Stimulated activated naive CD8-positive, alpha-beta T cell treated with anti-CD3 and anti-CD28 coated beads, Interleukin-15, amount 100 ng/mL, for 72 hours (primary cell): Measurements from ENCODE around the gene RNF126.
A peak's percentile ranks its signal among the peaks of the same experiment; 100 is the strongest.
"Not testable (repeated sequence)": the region's sequence is repeated elsewhere in the genome, so short reads cannot be mapped to it uniquely, and the experiment has no call there.

Source experiments
- ATAC-seq: fragments of 150-1000 bp; cut with Tn5 transposase; 2 replicates; pipeline ENCODE4 v1.10.0; 2021; ENCODE audit warnings: mild to moderate bottlenecking, moderate library complexity
- DNase-seq, 2 donors: peaks; one replicate each; pipeline ENCODE4 v3.0.0; 2021 to 2022
- H3K27ac Mint-ChIP-seq, 2 donors: one replicate each; pipeline ENCODE4 v1.8.0; 2022; ENCODE audit warnings: mild to moderate bottlenecking in 2 of 2, mixed read lengths in 2 of 2, moderate library complexity in 2 of 2
- H3K27me3 Mint-ChIP-seq: one replicate; pipeline ENCODE4 v1.8.0; 2022; ENCODE audit warnings: mixed read lengths
- H3K4me1 Mint-ChIP-seq: one replicate; pipeline ENCODE4 v1.8.0; 2022; ENCODE audit warnings: mild to moderate bottlenecking, mixed read lengths
- H3K4me3 Mint-ChIP-seq, 2 donors: one replicate each; pipeline ENCODE4 v1.8.0; 2022; ENCODE audit warnings: mild to moderate bottlenecking in 2 of 2, mixed read lengths in 2 of 2, moderate library complexity in 1 of 2
- H3K9me3 Mint-ChIP-seq, 2 donors: one replicate each; pipeline ENCODE4 v1.8.0; 2022; ENCODE audit warnings: mixed read lengths in 2 of 2

Gene RNF126

DNA sequence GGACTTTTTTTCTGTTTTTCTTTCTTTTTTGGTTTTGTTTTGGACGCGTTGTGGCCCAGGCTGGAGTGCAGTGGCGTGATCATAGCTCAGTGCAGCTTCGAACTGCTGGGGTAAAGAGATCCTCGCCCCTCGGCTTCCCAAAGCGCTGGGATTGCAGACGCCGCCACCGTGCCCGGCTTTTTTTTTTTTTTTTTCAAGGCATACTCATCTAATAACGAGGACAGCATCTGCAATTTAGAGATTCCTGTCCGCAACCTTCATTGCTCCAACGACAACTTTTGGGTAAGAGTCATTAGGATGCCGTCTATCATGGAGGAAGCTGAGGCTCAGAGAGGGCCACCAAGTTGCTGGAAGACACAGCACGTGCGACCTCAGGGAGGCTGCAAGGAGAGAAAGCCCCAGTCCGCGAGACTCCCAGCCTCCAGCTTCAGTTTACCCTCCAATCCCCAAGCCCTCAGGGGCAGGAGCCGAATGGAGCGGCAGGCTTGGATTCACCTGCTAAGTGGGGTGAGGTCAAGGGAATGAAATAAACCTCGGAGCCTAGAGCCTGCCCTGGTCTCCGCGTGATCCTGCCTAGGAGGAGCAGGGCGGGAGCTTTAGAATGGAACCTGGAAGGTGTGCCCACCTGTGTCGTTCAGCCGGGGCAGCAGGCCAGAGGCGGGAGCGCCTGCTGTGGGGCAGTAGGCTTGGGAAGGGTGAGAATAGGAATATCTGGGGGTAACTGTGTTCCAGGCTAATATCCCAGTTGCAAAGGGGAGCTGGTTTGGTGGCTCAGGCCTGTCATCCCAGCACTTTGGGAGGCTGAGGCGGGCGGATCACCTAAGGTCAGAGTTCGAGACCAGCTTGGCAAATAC lies 29.0 kb downstream of the RNF126 start:
- Mint-ChIP-seq H3K27ac (peak overlapping the region; percentile 45 to 89), H3K4me1 (peaks cover 57% of the 10 kb centered on the region), H3K9me3 (no peaks in the 10 kb centered on the region), H3K27me3 (no peaks in the 10 kb centered on the region), H3K4me3 (peak overlapping the region; percentile 87 to 99)
- no peak for DNase-seq
- ATAC-seq, result no peak

DNA sequence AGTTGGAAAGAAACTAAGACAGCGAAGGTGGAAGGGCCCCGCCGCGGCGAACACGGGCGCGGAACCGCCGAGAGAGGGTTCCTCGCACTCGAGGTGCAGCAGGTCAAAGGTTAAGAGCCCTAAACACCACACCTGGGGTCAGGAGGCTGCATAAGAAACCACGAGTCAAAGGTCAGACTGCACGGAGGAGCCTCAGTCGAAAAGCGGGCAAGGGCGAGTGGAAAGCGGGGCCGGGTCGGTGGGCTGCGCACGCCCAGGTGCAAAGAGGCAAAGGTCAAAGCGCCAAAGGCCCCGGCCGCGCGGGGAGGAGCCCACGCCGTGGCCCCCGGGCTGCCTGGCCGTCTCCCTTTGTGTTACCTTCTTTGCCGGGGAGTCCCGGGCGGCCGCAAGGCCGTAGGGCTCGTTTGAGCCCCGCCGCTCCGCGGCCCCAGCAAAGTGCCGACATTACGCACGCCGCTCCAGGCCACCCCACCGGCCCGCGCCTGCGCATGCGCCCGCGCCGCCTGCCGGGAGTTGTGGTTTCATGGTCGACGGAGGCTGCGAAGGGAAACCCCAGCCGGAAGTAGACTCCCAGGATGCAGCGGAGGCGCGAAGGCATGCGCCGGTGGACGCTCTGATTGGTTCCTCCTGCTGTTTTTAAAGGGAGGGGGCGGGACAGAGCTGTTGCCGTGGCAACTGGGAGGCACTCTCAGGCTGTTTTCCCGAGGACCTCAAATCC lies 29.8 kb downstream of the RNF126 start, which contains the start of gene POLRMT:
Gene POLRMT (minus strand): TSS at position 470 of the 718 bp plus-strand sequence. CDS start 25 bp downstream, at position 445.
- DNase-seq, result peak; percentile 92 to 97
- no peaks in the 10 kb centered on the region for H3K27me3 Mint-ChIP-seq
- peak; percentile 96 for ATAC-seq
- peak within 1 kb of the TSS; percentile 87 to 99 for H3K4me3 Mint-ChIP-seq
- H3K9me3 Mint-ChIP-seq, result no peaks in the 10 kb centered on the region
- peaks cover 53% of the 10 kb centered on the region for H3K4me1 Mint-ChIP-seq
- peak within 1 kb of the TSS; percentile 89 to 96 for H3K27ac Mint-ChIP-seq

DNA sequence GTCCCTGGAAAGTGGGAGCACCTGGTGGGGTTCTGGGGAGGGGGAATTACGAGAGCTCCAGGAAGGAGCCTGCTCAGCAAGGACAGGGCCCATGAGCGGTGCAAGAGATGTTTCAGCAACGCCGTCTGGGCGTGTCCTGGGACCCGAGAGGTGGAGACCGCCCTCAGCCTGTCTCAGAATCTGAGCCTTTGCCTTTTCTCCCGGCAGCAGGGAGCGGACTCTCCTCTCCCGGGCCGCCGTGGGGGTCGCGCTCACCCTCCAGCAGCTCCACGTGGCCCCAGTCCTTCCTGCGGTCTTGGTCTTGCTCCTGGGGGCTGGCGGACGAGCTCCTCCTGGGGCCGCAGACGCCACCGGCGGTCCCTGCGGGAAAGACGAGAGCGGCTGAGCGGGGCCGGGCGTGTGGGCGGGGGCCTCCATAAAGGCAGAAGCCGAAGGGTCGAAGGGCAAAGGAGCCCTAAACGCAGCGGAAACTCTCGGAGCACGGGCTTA lies 30.4 kb downstream of the RNF126 start:
- Mint-ChIP-seq H3K27ac (peak overlapping the region; percentile 89 to 96), H3K9me3 (no peaks in the 10 kb centered on the region), H3K27me3 (no peaks in the 10 kb centered on the region), H3K4me1 (peaks cover 51% of the 10 kb centered on the region), H3K4me3 (peak overlapping the region; percentile 87 to 99)
- DNase-seq (peak; percentile 33 to 52), ATAC-seq (peak; percentile 35)

DNA sequence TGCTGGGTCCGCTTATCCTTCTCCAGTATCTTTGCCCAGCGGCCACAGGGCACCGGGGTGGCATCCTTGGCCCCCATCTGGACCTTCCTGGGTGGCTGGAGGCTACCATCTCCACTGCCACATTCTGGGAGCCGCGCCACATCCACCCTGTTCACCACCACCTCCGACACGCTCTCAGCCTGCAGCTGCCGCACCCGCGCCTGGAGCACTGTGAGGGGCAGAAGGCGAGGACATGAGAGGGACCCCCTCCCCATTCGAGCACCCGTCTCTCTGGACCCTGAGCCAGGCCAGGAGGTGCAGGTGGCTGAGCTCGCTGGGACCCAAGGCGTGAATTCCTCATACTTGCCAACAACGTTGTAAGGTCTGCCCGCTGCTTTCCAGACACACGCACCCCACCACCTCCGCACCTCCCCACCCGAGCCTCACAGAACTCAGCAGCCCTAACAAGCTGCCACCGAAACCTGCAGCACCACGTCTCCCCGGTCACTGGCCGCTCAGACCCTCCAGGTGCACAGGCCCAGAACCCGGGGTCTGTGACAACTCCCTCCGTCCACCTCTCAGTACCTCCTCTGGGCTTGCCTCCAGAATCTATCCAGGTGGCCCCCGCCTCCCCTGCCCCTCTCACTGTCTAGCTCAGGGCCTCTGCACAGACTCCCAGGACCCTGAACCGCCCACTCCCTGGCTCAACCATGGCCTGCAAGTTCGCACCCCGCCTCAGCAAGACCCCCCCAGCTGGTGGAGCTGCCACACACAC lies 32.9 kb downstream of the RNF126 start:
- peak overlapping the region in 1 of 2 donors; percentile 12 for H3K4me3 Mint-ChIP-seq
- H3K9me3 Mint-ChIP-seq, result no peaks in the 10 kb centered on the region
- no peaks in the 10 kb centered on the region for H3K27me3 Mint-ChIP-seq
- H3K27ac Mint-ChIP-seq, result peak overlapping the region in 1 of 2 donors; percentile 95
- DNase-seq (no peak), ATAC-seq (no peak)
- peaks cover 45% of the 10 kb centered on the region for H3K4me1 Mint-ChIP-seq

DNA sequence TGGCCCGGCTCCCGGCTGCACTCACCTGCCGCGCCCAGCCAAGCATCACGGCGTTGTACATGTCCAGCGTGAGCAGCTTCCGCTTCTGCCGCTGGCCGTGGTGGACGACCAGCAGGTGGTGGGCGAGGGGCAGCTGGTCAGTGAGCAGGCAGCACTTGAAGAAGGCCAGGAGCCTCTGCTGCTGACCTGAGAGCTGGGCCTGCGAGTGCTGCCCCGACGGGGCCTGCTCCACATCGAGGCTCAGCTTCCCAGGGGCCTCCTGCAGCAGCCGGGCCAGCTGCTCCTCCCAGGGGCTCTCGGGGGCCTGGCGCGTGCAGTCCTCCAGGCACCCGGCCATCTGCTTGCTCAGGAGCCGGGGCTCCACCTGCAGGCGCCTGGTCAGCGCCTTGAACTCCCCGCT lies 33.5 kb downstream of the RNF126 start:
- H3K27ac Mint-ChIP-seq, ATAC-seq, H3K9me3 Mint-ChIP-seq, DNase-seq, H3K4me3 Mint-ChIP-seq, H3K27me3 Mint-ChIP-seq: not testable (repeated sequence)
- peaks cover 45% of the 10 kb centered on the region for H3K4me1 Mint-ChIP-seq

DNA sequence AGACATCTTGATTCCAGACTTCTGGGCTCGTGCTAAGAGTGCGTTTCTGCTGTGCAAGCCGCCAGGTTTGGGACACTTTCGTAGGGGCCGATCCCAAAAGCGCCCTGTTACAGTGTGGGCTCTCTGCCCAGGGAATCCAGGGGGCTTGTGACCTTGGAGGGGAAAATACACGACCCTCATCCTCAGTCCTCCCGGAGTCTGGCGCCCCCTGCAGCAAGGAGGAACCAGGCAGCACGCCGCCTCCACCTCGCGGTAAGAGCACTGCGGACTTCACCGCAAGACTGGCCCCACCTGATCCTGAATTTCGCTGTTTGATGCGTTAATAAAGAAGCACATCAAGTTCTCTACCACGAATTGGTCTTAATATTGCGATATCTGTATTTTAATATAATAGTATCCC lies 34.8 kb downstream of the RNF126 start:
- Mint-ChIP-seq H3K9me3 (no peaks in the 10 kb centered on the region), H3K4me3 (no peak overlapping the region), H3K27ac (no peak overlapping the region), H3K27me3 (no peaks in the 10 kb centered on the region), H3K4me1 (peaks cover 32% of the 10 kb centered on the region)
- DNase-seq (no peak), ATAC-seq (no peak)

DNA sequence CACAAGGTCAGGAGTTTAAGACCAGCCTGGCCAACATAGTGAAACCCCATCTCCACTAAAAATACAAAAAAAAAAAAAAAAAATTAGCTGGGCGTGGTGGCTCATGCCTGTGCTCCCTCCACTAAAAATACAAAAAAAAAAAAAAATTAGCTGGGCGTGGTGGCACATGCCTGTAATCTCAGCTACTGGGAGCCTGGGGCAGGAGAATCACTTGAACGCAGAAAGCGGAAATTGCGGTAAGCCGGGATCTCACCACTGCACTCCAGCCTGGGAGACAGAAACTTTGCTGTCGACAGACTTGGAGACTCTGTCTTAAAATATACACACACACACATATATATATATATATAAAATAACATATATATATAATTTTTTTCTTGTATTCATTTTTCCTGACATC lies 36.4 kb downstream of the RNF126 start:
- DNase-seq, H3K27me3 Mint-ChIP-seq, H3K4me3 Mint-ChIP-seq, H3K27ac Mint-ChIP-seq, ATAC-seq, H3K9me3 Mint-ChIP-seq: not testable (repeated sequence)
- peaks cover 22% of the 10 kb centered on the region for H3K4me1 Mint-ChIP-seq

DNA sequence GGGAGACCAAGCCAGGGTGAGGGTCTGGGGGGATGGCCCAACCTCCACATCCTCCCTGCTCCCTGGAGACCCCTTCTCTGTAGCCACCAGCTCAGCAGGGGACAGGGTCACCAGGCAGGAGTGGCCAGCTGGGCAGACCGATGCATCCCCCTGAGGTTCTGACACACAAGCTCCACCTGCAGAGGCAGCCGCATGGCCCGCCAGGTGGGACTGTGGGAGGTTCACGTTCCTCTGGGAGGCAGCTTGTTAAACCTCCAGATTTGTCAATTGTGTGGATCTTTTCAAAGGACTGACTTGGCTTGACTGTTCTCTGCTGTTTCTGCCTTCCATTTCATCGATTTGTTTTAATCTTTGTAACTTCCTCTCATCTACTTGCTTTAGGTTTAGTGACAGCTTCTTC lies 37.8 kb downstream of the RNF126 start:
- H3K4me3 Mint-ChIP-seq, result no peak overlapping the region
- H3K27me3 Mint-ChIP-seq, result no peaks in the 10 kb centered on the region
- no peaks in the 10 kb centered on the region for H3K9me3 Mint-ChIP-seq
- DNase-seq, result no peak
- peak overlapping the region in 1 of 2 donors; percentile 84 for H3K27ac Mint-ChIP-seq
- no peak for ATAC-seq
- H3K4me1 Mint-ChIP-seq, result peaks cover 14% of the 10 kb centered on the region

DNA sequence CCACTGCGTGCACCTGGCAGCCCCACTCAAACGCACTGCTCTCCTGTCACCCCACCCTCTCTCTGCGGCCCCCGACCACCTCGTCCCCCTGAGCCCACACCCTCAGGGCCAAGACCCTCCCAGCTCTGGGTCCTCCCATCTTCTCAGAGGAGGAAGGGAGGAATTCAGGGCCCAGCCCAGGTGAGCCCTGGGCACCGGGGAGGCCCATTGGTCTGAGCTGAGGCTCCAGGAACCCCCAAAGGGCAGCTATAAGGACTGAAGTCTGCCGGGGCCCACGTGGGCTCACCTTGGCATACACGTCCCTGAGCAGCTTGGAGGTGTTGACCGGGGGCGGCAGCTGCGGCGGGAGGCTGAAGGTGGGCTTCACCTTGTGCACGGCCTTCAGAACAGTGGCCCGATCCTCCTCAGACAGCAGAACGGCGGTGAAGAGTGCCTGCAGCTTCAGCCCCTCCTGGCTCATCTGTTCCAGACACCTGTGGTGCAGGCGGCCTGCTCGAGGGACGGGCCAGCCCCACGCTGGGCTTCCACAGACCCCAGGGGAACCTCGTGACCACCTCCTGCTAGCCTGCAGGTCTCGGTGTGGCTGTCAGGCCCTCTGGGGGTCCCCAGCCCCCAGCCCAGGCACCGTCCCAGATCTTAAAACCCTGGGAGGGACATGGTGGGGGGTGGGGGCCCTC lies 38.4 kb downstream of the RNF126 start:
- DNase-seq (no peak), ATAC-seq (no peak)
- H3K9me3 Mint-ChIP-seq, result no peaks in the 10 kb centered on the region
- H3K27me3 Mint-ChIP-seq, result no peaks in the 10 kb centered on the region
- H3K27ac Mint-ChIP-seq, result peak overlapping the region in 1 of 2 donors; percentile 63
- H3K4me1 Mint-ChIP-seq, result peaks cover 7% of the 10 kb centered on the region
- H3K4me3 Mint-ChIP-seq, result no peak overlapping the region

DNA sequence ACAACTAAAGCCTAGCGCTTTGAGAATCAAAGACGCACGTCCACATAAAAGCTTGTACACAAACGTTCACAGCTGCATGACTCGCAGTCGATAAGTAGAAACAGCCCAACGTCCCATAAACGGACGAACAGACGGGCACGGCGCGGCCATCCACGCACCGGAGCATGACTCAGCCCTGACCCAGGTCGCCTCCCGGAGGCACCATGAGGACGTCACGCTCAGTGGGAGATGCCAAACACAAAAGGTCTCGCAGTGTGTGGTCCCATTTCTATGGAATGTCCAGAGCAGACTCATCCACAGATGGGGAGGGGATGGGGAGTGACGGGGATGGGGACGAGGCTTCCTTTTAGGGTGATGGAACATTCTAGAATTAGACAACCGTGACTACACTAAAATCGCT lies 39.0 kb downstream of the RNF126 start:
- Mint-ChIP-seq H3K27ac (no peak overlapping the region), H3K4me1 (peaks cover 4% of the 10 kb centered on the region), H3K4me3 (no peak overlapping the region), H3K27me3 (no peaks in the 10 kb centered on the region), H3K9me3 (no peaks in the 10 kb centered on the region)
- no peak for ATAC-seq
- no peak for DNase-seq

DNA sequence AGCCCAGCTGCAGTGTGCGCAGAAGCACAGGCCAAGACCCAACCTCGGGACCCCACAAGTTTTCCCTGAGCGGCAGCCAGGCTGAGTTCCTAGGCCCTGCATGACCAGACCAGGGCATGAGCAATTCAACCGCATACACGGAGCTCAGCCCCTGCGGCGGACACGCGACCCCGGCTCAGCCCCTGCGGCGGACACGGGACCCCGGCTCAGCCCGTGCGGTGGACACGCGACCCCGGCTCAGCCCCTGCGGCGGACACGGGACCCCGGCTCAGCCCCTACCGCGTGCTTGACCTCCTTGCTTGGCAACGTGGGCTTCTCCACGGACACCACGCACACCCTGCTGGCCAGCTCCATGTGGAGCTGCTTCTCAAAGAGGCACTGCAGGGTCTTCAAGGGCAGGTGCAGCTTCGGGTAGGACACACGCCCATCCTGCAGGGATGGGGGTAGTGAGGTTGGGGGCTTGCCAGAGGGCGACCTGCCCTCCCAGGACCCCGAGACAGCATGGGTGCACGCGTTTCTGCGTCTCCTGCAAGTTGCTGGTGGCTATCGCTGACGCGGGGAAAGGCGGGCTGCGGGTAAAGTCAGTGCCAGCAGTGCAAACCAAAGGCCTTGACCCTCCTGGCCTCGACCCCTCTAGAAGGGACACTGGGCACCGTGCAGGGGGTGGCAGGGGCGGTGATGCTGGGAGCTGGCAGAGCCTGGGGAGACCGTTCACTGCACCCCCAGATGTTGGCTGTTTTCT lies 39.7 kb downstream of the RNF126 start:
- no peak overlapping the region for H3K27ac Mint-ChIP-seq
- no peaks in the 10 kb centered on the region for H3K4me1 Mint-ChIP-seq
- ATAC-seq, result no peak

DNA sequence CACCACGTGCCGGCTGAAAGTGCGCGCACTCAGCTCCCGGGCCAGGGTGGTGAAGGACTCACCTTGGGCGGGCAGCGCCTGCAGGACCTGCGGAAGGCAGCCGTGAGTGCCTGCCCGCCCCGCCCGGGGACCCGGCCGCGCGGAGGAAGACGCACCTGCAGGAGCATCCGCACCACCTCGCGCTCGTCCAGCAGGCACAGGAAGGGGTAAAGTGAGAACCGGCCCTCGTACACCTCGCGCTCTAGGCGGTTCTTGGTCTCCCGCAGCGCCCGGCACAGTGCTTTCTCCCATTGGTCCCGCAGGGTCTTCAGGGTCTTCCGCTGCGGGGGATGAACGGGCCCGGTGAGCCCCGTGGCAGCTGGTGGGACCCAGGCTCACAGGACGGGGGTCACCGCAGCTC lies 40.3 kb downstream of the RNF126 start:
- Mint-ChIP-seq H3K4me1 (no peaks in the 10 kb centered on the region), H3K9me3 (no peaks in the 10 kb centered on the region), H3K4me3 (no peak overlapping the region), H3K27ac (no peak overlapping the region), H3K27me3 (no peaks in the 10 kb centered on the region)
- DNase-seq (no peak), ATAC-seq (no peak)

More for the DNA sequence above, 39.7 kb downstream of the RNF126 start:
- Mint-ChIP-seq H3K27me3 (no peaks in the 10 kb centered on the region), H3K9me3 (no peaks in the 10 kb centered on the region), H3K4me3 (no peak overlapping the region)
- DNase-seq, result no peak

DNA sequence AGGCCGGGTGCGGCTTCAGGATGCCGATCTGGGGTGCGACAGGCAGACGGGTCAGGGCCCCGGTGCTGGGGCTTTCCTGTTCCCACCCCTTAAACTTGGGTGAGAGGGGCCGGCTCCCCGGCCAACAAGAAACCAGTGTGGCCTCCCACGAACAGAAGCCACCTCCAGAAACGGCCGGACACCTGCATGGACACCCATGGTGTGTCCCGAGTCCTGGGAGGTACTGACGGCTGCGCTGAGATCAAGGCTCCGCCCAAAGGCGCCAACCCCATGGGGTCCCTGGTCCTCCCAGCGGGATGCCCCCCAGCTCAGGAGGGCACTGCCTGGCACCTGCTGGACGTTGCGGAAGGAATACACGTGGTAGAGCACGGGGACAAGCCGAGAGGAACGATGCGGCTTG lies 41.2 kb downstream of the RNF126 start:
- no peak for DNase-seq
- Mint-ChIP-seq H3K27ac (no peak overlapping the region), H3K4me3 (no peak overlapping the region), H3K27me3 (no peaks in the 10 kb centered on the region), H3K9me3 (no peaks in the 10 kb centered on the region), H3K4me1 (no peaks in the 10 kb centered on the region)
- ATAC-seq, result no peak

DNA sequence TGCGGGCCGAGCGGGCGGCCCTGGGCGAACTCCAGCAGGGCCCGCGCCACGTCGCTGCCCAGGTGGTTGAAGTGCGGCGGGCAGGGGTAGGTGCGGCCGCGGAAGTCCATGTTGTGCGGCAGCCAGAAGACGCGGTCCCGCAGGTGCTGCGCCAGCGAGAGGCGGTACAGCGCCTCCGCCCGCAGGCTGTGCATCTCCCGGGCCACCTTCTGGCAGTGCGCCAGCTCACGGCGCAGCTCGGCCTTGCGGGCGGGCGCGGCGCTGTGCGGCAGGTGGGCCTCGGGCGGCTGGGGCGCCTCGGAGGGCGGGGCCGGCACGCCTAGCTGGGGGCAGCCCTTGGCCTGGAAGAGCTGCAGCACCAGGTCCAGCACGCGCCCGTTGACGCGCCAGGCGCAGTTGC lies 41.8 kb downstream of the RNF126 start:
- H3K4me3 Mint-ChIP-seq, H3K4me1 Mint-ChIP-seq, DNase-seq, H3K27me3 Mint-ChIP-seq, H3K9me3 Mint-ChIP-seq: not testable (repeated sequence)
- peak; percentile 15 for ATAC-seq
- peak overlapping the region in 1 of 2 donors; percentile 74 for H3K27ac Mint-ChIP-seq
